IPS-18c (cell line): ENCODE results near the gene SLC1A5.

Experiments used
- H3K4me3 ChIP-seq: 2 replicates; pipeline ENCODE4 v1.7.0; 2013; ENCODE audit warnings: low read depth, mild to moderate bottlenecking, low read length, moderate library complexity; ENCODE audit not compliant: insufficient read depth
- H3K9me3 ChIP-seq: one replicate; pipeline ENCODE4 v1.6.1; 2013; ENCODE audit warnings: mild to moderate bottlenecking, low read length, moderate library complexity; ENCODE audit not compliant: control insufficient read depth, insufficient read depth

SLC1A5 gene

GRCh38 chr19:46759206-46759605, 29.2 kb downstream of the SLC1A5 start:
- no peaks in the 10 kb centered on the region for H3K9me3 ChIP-seq
- H3K4me3 ChIP-seq = no peak overlapping the region

- H3K4me3 ChIP-seq = no peak overlapping the region
Measured at GRCh38 chr19:46756544-46756888, 31.9 kb downstream of the SLC1A5 start.

GRCh38 chr19:46755853-46756543, 32.4 kb downstream of the SLC1A5 start:
- Histone ChIP-seq H3K4me3 (no peak overlapping the region), H3K9me3 (no peaks in the 10 kb centered on the region)

More at GRCh38 chr19:46756544-46756888, 31.9 kb downstream of the SLC1A5 start:
- no peaks in the 10 kb centered on the region for H3K9me3 ChIP-seq

- Histone ChIP-seq H3K9me3 (no peaks in the 10 kb centered on the region), H3K4me3 (no peak overlapping the region)
Measured at GRCh38 chr19:46755077-46755852, 33.1 kb downstream of the SLC1A5 start.

- Histone ChIP-seq H3K4me3 (no peak overlapping the region), H3K9me3 (no peaks in the 10 kb centered on the region)
Measured at GRCh38 chr19:46753420-46754155, 34.8 kb downstream of the SLC1A5 start.

GRCh38 chr19:46748325-46749109, 39.9 kb downstream of the SLC1A5 start:
- Histone ChIP-seq H3K9me3 (no peaks in the 10 kb centered on the region), H3K4me3 (no peak overlapping the region)

GRCh38 chr19:46746281-46747057, 41.9 kb downstream of the SLC1A5 start, which contains the start of gene STRN4:
Gene STRN4 (minus strand): TSS chr19:46746450. CDS start chr19:46746430, 20 bp downstream.
- H3K9me3 ChIP-seq = no peaks in the 10 kb centered on the region
- H3K4me3 ChIP-seq = peak within 1 kb of the TSS; percentile 96

- Histone ChIP-seq H3K4me3 (peak within 1 kb of the TSS; percentile 96), H3K9me3 (no peaks in the 10 kb centered on the region)
Measured at GRCh38 chr19:46745521-46746280, 42.7 kb downstream of the SLC1A5 start, which contains the start of gene FKRP. Gene FKRP (plus strand): TSS chr19:46746057. CDS start chr19:46755451, 9,394 bp downstream.

GRCh38 chr19:46745030-46745429, 43.4 kb downstream of the SLC1A5 start:
- no peaks in the 10 kb centered on the region for H3K9me3 ChIP-seq

GRCh38 chr19:46744005-46744691, 44.2 kb downstream of the SLC1A5 start:
- H3K4me3 ChIP-seq = no peak overlapping the region
- H3K9me3 ChIP-seq = no peaks in the 10 kb centered on the region

More at GRCh38 chr19:46745030-46745429, 43.4 kb downstream of the SLC1A5 start:
- peak overlapping the region; percentile 96 for H3K4me3 ChIP-seq

GRCh38 chr19:46742926-46743480, 45.4 kb downstream of the SLC1A5 start:
- Histone ChIP-seq H3K4me3 (no peak overlapping the region), H3K9me3 (no peaks in the 10 kb centered on the region)

- Histone ChIP-seq H3K9me3 (no peaks in the 10 kb centered on the region), H3K4me3 (no peak overlapping the region)
Measured at GRCh38 chr19:46741447-46741846, 46.9 kb downstream of the SLC1A5 start.

GRCh38 chr19:46739290-46739771, 49.1 kb downstream of the SLC1A5 start:
- no peaks in the 10 kb centered on the region for H3K9me3 ChIP-seq

GRCh38 chr19:46737761-46738171, 50.6 kb downstream of the SLC1A5 start:
- H3K4me3 ChIP-seq = no peak overlapping the region
- no peaks in the 10 kb centered on the region for H3K9me3 ChIP-seq

More at GRCh38 chr19:46739290-46739771, 49.1 kb downstream of the SLC1A5 start:
- H3K4me3 ChIP-seq = no peak overlapping the region

- H3K4me3 ChIP-seq = no peak overlapping the region
- H3K9me3 ChIP-seq = no peaks in the 10 kb centered on the region
Measured at GRCh38 chr19:46737298-46737654, 51.1 kb downstream of the SLC1A5 start.
